Medulla oblongata (tissue), 1 donor: ENCODE results near the gene AP3B1.
"Not testable (repeated sequence)": the region's sequence is repeated elsewhere in the genome, so short reads cannot be mapped to it uniquely, and the experiment has no call there.

Experiments used
- DNase-seq: peaks from one replicate; pipeline ENCODE4 v3.0.0-alpha.2; 2015; ENCODE audit errors: extremely low spot score

The AP3B1 gene

GRCh38 chr5:78070691-78071090 is 223.8 kb downstream of the AP3B1 start:
- DNase-seq = not testable (repeated sequence)

GRCh38 chr5:78067581-78067980 is 226.9 kb downstream of the AP3B1 start:
- not testable (repeated sequence) for DNase-seq

- not testable (repeated sequence) for DNase-seq
These were observed 227.8 kb downstream of the AP3B1 start for GRCh38 chr5:78066722-78067121.

DNA sequence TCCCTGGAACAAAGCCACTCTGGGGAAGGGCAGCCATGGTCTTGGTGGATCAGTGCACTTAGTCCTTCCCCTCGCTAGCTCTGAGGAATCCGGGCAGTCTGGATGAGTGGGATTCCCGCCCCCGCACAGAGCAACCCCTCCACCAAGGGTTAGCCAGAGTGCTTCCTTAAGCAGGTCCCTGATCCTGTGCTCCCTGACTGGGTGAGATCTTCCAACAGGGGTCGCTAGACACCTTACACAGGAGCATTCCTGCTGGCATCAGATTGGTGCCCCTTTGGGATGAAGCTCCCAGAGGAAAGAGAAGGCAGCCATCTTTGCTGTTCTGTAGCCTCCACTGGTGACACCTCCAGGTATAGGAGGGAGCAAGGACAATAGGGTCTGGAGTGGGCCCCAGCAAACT is 228.8 kb downstream of the AP3B1 start:
- DNase-seq = no peak

GRCh38 chr5:78064941-78065472 is 229.5 kb downstream of the AP3B1 start:
- DNase-seq = no peak

DNA sequence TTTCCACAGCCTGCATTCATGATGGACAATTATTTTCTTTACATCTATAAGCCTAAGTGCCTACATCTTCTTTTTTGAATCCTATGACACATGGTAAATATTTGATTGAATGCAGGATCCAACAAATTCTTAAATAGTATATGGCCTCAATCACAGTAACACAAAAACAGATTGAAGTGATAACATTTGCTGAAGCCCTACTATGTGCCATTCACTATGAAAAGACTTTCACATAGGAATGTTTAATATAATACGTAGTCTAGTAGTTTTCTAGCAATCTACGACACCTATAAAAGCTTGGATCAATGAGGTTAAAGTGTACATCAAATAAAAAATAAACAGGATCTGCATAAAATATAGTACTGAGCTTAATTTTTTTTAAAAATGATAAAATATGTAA is 231.0 kb downstream of the AP3B1 start:
- DNase-seq = no peak

DNA sequence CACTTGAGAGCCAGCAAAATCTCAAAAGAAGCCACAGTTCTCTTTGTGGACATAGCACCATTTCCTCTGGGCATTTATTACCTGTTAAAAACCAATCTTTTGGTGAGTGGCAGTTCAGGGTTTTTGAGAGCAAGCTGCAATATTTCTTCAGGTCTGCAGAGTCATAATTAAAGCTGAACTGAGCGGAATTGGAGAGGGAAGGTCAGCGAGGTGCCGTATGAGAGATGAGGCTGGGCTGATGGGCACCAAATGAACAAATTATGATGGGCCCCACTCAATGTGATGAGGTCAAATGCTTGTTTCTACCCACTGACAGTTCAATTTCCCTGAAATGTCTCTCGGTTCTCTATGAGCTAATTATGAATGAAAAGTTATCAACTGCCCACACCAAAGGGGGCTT is 231.9 kb downstream of the AP3B1 start:
- DNase-seq = no peak

DNA sequence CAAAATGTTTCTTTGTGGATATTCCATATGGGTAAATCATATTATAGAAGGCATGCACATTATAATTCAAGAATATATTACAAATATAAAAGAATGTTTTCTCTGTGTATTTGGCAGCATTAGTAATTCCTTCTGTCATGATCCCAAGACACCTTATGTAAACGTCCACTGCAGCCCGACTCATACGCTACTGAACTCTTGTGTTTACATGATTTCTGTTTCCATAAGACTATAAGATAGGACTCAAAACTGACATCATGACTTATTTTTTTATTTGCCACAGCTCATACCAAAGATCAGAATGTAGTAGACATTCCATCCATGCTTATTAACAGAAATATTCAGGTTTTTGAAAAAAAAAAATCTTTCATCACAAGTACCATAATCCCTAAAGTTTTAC is 234.1 kb downstream of the AP3B1 start:
- DNase-seq = no peak

DNA sequence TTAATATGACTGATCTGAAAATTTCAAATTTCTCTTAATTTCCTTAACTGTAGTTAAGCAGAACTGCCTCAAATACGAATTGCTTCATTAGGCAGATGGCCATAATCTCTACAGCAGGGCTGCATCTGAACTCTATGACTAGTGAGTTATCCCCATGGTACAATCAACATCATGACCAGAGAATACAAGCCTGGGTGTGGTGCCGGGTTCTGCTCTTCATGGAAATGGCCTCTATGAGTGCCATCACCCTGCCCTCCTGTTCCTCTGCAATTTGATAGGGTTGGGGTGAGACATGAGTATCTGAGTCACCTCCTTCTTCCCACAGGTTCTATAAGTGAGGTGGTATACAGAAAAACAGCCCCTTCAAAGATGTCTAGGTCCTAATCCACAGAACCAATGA is 235.9 kb downstream of the AP3B1 start:
- no peak for DNase-seq

GRCh38 chr5:78056901-78057514 is 237.5 kb downstream of the AP3B1 start:
- no peak for DNase-seq

- DNase-seq = no peak
These were observed 238.4 kb downstream of the AP3B1 start for GRCh38 chr5:78056053-78056452.

DNA sequence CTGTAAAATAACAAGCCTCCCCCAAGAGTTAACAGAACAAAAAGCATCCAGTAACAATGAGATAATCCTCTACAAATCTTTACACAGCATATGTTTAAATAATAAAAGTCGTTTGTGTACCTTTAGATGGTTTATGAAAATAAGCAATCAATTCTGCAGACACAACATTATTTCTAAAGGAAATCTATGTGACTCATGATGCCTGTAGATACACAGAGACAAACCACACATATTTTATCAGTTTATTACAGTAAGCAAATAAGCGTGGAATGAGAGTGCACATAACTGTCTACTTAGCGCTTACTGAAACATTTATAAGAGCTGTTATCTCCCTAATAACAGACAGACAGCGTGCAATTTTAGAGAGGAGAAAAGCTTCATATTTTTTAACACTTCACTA is 243.6 kb downstream of the AP3B1 start:
- DNase-seq = no peak

- DNase-seq = not testable (repeated sequence)
These were observed 247.7 kb downstream of the AP3B1 start for GRCh38 chr5:78046823-78047222.

GRCh38 chr5:78046006-78046405 is 248.5 kb downstream of the AP3B1 start:
- DNase-seq = no peak

DNA sequence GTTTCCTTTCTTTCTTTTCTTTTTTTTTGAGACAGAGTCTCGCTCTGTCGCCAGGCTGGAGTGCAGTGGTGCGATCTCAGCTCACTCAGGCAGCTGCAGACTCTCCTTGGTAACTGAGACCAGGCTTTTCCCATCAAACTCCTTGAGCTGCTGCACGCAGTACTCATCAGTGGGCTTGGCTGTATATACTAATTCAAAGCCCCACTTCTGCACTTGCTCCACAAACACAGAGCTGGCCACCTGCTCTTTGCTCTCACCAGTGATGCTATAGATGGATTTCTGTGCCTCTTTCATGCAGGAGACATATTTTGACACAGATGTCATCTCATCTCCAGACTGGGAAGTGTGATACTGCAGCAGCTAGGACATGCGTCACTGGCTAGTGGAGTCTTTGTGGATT is 252.7 kb downstream of the AP3B1 start:
- DNase-seq = no peak

DNA sequence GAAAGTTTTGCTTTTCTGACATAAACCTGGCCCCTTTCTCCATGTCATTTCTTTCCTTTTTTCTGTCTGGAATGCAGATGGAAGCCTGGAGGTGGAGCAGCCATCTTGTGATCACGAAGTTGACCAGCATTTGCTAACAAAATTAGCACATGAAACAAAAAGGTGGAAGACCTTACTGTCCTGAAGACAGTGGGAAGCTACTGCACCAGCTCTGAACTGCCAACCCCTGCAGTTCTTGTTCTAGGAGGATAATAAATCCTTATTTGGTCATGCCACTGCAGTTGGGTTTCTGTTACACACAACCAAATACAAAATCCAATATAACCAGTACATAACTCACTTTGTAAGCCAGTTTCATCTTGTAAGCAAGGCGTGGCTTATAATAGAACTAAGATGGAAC is 269.0 kb downstream of the AP3B1 start:
- DNase-seq = no peak

- DNase-seq = no peak
These were observed 274.8 kb downstream of the AP3B1 start for GRCh38 chr5:78019744-78020143.

GRCh38 chr5:78016863-78017529 is 277.5 kb downstream of the AP3B1 start:
- DNase-seq = no peak

- peak; percentile 17 for DNase-seq
These were observed 284.5 kb downstream of the AP3B1 start for GRCh38 chr5:78009937-78010527.

GRCh38 chr5:78008356-78008967 is 286.0 kb downstream of the AP3B1 start:
- peak; percentile 91 for DNase-seq

- no peak for DNase-seq
These were observed 287.3 kb downstream of the AP3B1 start for GRCh38 chr5:78007233-78007632.

- DNase-seq = peak; percentile 60
These were observed 288.0 kb downstream of the AP3B1 start for GRCh38 chr5:78006449-78006848.
